Left forelimb (tissue), 1 donor: Measurements from ENCODE around the gene GCSAM.

ENCODE experiments used
- DNase-seq: peaks from one replicate; pipeline ENCODE4 v3.0.0-alpha.2; 2018; ENCODE audit warnings: low spot score

GCSAM gene

GRCh38 chr3:112129925-112130637 lies 3.0 kb downstream of the GCSAM start:
- DNase-seq: no peak

GRCh38 chr3:112128843-112129727 lies 4.0 kb downstream of the GCSAM start:
- no peak for DNase-seq

- no peak for DNase-seq
Measured at GRCh38 chr3:112127522-112128494, 5.2 kb downstream of the GCSAM start.

GRCh38 chr3:112126511-112126911 lies 6.5 kb downstream of the GCSAM start:
- no peak for DNase-seq

- DNase-seq: no peak
Measured at GRCh38 chr3:112124907-112125607, 8.0 kb downstream of the GCSAM start.

- DNase-seq: no peak
Measured at GRCh38 chr3:112123548-112123947, 9.5 kb downstream of the GCSAM start.

- no peak for DNase-seq
Measured at GRCh38 chr3:112122870-112123269, 10.2 kb downstream of the GCSAM start.

GRCh38 chr3:112121577-112122547 lies 11.2 kb downstream of the GCSAM start:
- DNase-seq: no peak

GRCh38 chr3:112119962-112120836 lies 12.8 kb downstream of the GCSAM start:
- no peak for DNase-seq

- no peak for DNase-seq
Measured at GRCh38 chr3:112117841-112118571, 15.0 kb downstream of the GCSAM start.

- DNase-seq: no peak
Measured at GRCh38 chr3:112117415-112117814, 15.6 kb downstream of the GCSAM start.

GRCh38 chr3:112116748-112117186 lies 16.3 kb downstream of the GCSAM start:
- no peak for DNase-seq

- no peak for DNase-seq
Measured at GRCh38 chr3:112115806-112116383, 17.2 kb downstream of the GCSAM start.

- no peak for DNase-seq
Measured at GRCh38 chr3:112115161-112115739, 17.8 kb downstream of the GCSAM start.

- no peak for DNase-seq
Measured at GRCh38 chr3:112114576-112115160, 18.4 kb downstream of the GCSAM start.

GRCh38 chr3:112111785-112112402 lies 21.2 kb downstream of the GCSAM start:
- DNase-seq: no peak

GRCh38 chr3:112109322-112109721 lies 23.7 kb downstream of the GCSAM start:
- no peak for DNase-seq
